HG03175 (cell line): ENCODE measurements around the gene EPSTI1.
"Not testable (repeated sequence)": the region's sequence is repeated elsewhere in the genome, so short reads cannot be mapped to it uniquely, and the experiment has no call there.

Source experiments
- ATAC-seq: cut with Tn5 transposase; IDR thresholded peaks from one replicate; pipeline ENCODE4 v1.9.1; 2021; ENCODE audit warnings: mild to moderate bottlenecking, moderate library complexity; ENCODE audit not compliant: unreplicated experiment

Gene EPSTI1

DNA sequence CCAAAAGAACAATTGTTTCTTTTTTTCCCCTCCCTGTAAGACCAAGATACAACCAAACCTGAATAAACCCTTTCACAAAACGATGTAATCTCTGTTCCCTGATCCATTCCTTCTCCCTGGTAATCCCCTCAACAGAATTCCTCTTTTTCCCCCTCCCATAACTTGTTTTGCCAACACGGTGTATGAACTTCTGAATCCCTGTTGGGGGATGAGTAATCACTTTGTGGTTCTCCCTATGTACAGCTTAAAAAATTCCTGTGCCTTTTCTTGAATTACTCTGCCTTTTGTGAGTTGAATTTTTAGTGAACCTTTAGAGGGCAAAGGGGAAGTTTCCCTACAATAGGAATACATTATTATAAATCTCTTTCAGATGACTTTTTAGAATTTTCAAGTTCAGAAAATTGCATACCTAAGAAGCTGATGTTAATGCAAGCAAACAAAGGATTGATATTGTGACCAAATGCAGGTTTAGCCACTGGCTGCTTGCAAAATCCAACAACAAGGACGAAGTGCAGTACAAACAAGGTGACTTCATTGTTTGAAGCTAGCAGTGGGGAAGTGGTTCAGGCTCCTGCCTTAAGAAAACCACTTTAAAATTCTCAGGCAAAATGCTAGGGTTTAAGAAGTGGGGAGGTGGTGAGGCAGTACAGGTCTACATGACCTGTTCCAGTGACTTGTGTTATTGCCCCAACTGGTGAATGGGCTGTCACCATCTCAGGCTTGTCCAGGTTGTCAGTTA is 15.0 kb upstream of the EPSTI1 start:
- no peak for ATAC-seq

DNA sequence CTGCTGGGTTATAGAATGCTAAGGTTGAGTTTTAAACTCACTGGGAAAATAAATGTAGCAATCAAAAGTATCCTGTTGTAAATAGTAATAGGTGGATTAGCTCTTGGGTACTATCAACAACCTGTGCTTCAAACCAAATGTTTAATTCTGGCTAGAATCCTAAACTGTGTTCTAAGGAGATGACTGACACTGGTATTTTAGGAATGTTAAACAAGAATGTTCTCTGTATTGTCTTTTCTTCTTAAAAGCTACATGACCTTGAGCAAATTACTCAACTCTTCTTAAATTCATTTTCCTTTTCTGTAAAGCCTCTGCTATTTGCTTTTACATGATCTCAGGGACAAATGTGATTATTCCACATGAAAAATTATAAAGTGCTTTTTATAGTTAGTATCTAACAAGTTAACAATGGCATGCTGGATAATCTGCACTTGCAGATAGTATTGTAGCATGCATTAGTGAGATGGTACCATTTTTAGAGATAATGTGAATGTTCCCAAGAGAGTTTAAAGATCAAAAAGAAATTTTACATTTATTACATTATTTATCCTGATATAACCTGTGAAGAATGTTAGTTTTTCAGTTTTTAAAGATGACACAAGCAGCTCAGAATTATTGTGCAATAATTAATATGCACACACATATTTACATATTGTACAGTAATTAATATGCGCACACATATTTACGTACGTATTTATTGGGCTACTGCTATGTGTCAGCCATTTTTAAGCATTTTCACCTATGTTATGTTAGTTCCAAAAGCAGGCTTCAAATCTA is 13.6 kb upstream of the EPSTI1 start:
- no peak for ATAC-seq

DNA sequence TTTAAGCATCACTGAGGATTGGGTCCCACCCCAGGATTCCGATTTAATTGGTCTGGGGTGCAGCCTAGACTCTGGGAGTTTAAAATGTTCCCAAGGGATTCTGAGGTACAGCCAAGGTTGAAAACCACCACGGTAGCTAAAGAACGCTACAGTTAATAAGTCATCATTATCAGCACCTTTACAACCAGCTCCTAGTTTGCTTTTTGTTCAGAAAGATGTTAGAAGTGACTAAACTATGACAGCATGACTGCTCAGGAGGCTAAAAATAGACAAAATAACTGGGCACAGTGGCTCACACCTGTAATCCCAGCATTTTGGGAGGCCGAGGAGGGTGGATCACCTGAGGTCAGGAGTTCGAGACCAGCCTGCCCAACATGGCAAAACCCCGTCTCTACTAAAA is 11.7 kb upstream of the EPSTI1 start:
- ATAC-seq = no peak

DNA sequence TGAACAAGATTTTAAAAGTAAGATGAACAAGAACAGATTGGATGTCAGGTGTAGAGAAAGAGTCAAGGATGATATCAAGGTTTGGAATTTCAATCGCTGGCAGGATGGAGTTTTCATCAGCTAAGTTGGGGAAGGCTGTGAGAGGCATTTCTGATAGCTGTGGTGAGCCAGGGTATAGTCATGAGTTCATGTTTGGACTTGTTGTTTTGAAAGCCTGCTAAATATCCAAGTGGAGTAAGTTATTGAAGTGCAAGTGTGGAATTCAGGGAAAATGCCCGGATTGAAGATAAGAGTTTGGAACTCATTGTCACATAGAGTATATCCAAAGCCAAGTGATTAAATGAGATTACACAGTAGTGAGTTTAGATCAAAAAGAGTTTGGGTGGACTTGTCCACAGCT is 11.0 kb upstream of the EPSTI1 start:
- no peak for ATAC-seq

DNA sequence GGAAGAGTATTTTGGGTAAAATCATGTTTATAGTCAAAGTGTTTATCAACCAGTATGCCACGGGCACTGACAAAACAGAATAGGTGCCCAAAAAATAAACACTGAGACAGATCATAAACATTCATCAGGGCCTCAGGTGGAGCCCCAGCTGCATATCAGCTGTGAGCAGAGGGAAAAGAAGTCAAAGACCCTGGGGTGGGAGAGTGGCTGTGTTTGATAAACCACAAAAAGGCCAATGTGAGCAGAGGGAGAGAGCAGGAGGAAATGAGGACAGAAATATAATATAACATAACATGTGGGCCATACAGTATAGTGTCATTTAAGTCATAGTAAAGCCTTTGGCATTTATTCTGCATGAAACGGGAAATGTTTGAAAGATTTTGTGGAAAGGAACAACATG is 10.0 kb upstream of the EPSTI1 start:
- no peak for ATAC-seq

DNA sequence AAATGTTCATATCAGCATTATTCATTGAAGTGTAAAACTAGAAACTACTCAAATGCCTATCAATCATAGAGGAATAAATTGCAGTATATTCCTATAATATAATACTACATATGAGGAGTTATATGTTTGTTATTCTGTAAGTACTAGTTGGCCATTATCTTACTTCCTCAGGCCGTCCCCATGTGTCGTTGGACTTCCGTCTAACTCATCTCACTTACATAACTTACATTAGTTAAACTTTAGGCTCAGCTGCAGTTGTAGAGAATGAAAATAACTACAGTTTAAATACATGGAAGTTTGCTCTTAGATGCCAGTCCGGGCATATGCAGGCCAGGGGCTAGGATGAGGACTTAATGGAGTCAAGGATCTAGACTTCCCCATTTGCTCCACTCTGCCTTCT is 8.6 kb upstream of the EPSTI1 start:
- no peak for ATAC-seq

DNA sequence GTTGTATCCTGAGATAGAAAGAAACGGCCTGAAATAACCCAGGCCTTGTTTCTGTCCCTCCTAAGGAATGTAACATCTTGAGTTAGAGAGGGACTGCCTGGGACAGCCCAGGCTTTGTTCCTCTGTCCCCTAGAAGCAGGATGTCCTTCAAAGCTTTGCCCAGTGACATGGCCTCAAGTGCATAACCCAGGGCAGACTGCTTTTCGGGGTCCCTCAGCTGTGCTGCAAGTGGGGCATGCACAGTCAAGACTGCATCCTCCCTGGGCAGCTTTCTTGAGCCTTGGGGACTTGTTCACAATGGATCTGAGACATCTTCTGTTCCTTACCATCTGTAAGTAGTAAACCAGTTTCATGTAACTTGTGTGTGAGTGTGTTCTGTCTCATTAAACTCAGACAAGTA is 7.5 kb upstream of the EPSTI1 start:
- ATAC-seq = no peak

DNA sequence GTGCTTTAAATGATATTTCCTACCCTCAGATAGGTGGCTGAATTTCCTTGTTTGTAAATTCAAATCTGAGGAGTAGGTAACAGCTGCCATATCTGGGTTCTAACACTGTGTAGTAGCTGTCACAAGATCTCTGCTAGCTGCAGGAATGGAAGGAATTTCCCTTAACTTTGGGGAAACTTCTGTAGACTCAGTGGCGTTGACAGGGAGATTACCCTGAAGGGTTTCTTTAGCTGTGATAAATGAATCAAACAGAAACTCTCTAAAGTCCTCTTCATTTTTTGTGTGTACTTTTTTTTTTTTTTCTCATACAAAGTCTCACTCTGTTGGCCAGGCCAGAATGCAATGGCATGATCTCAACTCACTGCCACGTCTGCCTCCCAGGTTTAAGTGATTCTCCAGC is 5.3 kb upstream of the EPSTI1 start:
- no peak for ATAC-seq

DNA sequence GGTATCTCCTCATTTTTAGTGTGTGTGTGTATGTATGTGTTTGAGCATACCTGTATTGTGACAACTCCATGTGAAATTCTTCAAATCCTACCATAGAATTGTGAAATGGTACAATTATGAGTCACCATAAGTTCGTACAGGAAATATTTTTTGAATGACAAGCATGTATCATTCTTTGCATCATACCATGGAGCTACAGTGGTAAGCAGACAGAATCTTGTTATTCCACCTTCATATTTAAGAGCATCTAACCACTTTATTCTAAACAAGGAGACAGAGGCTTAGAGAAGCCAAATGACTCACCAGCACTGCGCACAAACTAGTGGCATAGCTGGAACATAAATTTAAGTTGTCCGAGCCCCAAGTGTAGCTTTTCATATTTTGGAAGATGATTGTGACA is 4.5 kb upstream of the EPSTI1 start:
- ATAC-seq = no peak

DNA sequence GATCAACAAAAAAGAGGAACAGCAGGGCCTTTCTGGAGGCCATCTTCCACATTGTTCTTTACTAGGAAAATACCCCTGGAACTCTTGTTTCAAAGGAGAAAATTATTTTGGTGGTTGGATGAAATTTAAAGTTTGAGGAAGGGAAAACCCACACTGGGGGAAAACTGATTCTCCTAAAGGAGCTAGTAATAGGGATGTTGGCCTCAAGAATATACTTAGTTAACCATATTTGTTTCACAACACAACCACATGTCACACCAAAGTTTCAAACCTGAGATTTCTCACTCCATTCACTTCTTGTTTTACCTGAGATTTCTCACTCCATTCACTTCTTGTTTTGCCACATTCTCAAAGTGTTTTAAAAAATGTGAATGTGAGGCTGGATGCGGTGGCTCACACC is 2.8 kb upstream of the EPSTI1 start:
- ATAC-seq = no peak

DNA sequence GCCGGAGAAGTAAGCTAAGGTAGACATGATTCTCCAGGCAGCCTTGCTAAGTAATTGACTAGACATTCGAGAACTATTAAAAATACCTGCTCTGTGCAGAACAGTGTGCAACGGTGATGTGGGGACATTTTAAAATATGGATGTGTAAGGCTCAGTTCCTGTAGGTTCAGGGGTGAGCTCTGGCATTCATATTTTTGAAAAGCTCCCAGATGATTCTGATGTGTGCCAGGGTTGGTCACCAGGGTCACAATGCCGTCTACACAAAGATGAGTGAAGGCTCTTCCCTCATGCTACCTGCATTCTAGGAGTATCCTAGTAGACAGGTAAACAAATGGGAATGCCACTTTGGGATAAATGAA is 702 bp upstream of the EPSTI1 start:
- peak; percentile 4 for ATAC-seq

DNA sequence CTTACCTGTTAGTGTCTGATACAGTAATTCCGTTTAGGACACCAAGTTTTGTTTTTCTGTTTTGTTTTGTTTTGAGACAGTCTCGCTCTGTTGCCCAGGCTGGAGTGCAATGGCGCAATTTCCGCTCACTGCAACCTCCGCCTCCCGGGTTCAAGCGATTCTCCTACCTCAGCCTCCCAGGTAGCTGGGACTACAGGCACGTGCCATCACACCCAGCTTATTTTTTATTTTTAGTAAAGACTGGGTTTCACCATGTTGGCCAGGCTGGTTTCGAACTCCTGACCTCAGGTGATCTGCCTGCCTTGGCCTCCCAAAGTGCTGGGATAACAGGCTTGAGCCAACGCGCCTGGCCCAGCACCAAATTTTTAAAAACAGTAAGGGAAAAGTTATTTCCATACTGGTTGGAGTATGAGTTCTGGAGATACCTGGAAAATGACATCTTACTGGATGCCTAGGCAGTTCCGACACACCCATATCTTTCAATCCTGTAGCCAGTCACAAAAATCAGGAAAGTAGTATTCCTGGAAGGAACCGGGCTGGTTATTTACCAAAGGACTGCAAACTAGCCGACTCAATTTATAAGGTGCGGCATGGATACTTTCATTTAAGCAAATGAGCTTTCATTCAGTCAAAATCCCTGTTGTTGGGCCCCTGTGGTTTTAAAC is 676 bp downstream of the EPSTI1 start:
- ATAC-seq = not testable (repeated sequence)

DNA sequence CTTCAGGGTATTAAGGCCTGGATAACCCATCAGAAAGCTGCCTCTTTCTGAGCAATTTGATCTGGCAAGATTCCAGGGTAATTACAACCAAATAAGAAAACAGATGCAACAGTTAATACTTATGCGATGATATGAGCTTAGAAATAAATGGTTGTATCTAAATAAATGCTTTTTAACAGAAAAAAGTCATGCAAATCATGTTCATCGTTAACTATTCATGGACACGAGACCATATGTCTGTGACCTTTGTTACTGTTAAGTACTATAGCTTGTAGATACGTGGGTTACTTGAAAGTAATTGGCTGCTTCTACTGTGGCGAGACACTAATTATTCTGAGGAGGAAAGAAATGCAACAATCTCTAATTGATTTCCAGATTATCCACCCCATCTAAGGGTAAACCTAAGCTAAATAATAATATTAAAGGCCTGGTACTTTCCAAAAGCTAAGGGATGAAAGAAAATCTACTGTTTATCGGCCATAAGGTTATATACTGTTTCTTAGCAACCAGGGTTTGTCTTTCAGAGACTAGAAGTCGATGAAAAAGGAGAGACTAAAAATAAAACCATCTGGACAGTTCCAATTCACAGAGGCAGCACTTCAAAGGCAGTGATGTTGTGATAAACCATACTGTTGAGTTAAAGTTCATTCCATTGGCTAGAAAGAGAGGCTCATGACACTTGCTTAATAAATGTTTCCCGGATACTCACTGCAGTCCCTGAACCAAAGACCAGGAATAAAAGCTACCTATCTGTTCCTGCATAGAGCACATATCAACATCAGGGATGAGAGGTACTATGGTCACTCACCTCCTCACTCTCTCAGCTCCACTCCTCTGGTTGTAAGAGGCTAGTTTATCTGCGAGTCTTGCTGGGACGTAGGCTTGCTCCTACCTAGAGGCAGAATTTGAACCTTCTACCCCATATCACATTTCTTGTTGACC is 1.5 kb downstream of the EPSTI1 start:
- no peak for ATAC-seq

DNA sequence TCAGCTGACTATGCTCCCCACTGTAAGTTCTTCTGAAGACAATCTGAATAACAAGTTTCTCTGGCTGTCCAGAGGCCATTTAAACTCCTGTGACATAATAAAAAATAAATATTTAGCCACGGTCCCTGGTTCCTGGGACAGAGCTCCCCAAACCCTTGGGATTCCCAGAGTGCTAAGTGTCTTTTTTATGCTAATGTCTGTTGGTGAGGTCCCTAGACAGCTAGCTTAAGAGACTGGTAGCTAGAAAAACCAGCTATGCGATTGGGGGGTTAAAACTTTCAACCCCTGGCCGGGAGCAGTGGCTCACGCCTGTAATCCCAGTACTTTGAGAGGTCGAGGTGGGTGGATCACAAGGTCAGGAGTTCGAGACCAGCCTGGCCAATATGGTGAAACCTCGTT is 5.9 kb downstream of the EPSTI1 start:
- no peak for ATAC-seq

DNA sequence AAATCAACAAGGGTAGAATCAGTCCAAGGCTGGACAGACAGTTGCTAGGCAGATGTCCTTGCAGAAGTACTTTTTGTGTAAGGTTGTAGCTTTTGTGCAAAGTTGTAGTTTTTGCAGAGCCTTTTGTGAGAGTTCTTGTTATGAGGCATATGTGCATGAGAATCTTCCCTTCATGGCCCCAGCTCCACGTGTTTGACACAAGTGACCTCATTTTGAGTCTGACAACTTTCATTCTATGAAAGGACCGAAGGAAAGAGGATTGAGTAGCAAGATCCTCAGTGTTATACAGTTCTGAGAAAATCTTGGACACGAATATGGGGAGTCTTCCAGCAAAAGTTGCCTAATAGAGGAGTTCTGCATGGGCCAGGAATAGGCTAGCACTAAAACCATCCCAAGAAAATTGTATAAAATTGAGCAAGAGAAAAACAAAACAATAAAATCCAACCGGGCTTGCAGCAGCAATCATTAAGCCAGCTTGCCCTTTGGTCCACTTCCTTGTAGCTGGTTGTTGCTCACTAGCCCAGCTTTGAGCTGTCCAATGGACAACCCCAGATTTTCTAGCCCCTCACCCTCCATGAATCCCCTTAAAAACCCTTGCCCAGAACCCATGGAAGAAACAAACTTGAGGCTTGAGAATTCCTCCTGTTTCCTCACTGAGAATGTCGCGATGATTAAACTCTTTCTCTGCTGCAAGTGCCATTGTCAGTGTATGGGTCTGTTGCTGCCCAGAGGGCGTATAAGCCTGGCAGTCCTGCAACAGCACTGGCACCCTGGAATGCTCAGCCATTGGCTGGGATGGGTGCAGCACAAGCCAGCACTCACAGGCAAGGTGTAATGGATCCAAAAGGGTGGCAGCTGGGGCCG is 6.5 kb downstream of the EPSTI1 start:
- ATAC-seq = no peak

DNA sequence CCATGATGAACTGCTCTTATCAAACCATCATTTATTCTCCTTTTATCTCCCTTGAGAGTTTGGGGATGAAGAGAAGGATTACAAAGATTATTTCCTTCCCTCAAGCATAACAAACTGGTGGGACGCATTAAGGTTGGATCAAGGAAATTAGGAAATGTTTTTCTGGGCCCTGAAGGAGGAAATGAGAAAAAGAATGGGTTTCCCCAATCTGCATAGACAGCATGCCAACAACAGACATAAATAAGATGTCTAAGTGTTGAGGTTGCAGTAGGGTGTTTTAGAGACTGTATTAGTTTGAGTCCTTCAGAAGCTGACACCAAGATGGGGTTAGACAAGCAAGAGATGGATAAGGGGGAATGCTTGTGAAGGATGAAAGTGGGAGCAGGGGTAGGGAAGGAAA is 7.3 kb downstream of the EPSTI1 start:
- no peak for ATAC-seq

DNA sequence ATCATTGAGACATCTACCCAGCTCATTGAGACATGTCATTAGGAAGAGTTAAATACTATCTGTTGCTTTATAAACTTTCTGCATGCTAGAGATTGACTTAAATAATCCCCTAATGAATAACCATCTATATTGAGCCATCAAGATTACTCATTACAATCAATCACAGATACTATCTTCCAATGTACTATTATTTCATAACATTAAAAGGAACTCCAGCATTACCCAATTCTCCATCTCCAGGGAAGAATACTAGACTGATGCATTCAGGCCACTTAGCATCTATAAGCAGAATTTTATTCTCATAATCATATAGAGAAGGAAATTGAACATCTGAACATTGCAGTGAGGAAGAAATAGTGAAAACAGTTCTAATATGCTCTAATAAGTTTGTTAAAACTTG is 8.0 kb downstream of the EPSTI1 start:
- ATAC-seq = no peak

DNA sequence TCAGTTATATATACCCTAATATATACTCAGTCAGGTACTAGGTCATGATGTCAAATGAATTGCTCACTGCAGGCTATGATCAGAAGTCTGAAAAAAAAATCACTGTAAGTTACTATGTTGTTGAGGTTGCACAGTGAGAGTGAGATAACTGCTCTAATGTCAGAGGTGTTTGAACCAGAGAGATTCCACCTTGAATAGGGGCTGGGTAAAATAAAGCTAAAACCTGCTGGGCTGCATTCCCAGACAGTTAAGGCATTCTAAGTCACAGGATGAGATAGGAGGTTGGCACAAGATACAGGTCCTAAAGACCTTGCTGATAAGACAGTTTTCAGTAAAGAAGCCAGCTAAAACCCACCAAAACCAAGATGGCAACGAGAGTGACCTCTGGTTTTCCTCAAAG is 10.2 kb downstream of the EPSTI1 start:
- ATAC-seq = no peak

DNA sequence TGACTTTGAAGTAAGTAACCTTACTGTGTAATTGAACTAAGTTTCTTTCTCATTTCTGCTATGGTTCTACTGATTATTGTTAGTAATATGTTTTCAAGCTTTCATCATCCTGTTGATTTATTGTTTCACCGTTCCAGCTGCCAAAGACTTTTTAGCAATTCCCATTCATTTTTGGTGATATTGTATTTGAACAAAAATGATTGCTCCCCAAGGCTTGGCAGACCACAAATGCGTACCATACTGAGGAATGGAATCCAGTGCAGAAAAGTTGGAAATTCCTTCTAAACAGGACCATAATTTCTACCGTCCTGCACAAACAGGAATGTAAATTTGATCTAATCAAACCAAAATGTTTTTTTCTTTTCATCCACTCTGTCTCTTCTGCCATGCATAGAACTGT is 10.7 kb downstream of the EPSTI1 start:
- no peak for ATAC-seq

DNA sequence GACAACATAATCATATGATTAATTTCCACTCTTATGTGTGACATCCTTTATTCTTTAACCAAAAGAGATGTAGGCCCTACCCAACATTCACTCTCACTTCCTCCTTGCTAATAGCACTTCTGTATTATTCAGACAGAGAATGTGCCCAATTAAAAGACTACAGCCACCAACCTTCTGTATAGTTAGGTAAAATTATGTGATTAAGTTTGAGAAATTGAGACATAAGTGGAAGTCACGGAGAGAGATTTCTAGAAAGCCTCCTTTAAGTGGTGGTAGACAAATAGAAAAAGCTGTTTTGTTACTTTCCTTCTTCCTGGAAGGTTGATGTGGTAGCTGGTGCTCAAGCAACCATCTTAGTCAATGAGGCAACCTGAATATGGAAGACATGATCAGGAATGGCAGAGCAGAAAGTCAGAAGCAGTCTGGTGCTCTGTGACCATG is 14.8 kb downstream of the EPSTI1 start:
- peak; percentile 83 for ATAC-seq
